Measurements from ENCODE around the gene SSBP2.

DNA sequence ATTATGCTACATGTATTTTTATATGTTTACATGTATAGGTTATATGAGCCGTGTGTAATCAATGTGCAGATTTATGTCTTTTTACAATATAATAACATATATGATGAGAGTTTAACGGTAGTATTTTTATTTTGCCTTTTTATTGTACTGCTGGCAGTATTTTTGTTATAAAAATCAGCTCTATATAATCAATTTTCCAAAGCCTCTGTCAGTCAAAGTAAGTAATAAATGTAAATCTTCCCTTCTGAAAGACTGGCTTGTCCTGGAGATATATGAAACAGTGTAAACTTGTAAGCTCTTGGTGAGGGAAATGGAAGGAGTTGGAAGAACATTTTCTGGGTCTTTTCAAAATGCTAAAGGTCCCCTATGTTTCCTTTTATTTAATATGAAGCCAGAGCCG, 173.8 kb downstream of the SSBP2 start:
- TF ChIP-seq, protein P1, sequence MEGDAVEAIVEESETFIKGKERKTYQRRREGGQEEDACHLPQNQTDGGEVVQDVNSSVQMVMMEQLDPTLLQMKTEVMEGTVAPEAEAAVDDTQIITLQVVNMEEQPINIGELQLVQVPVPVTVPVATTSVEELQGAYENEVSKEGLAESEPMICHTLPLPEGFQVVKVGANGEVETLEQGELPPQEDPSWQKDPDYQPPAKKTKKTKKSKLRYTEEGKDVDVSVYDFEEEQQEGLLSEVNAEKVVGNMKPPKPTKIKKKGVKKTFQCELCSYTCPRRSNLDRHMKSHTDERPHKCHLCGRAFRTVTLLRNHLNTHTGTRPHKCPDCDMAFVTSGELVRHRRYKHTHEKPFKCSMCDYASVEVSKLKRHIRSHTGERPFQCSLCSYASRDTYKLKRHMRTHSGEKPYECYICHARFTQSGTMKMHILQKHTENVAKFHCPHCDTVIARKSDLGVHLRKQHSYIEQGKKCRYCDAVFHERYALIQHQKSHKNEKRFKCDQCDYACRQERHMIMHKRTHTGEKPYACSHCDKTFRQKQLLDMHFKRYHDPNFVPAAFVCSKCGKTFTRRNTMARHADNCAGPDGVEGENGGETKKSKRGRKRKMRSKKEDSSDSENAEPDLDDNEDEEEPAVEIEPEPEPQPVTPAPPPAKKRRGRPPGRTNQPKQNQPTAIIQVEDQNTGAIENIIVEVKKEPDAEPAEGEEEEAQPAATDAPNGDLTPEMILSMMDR (IDR thresholded peaks at IDR 0.05) = no peak
- TF ChIP-seq POLR2A (IDR thresholded peaks at IDR 0.05) = no peak
- no peak for TF ChIP-seq POLR2AphosphoS5 (IDR thresholded peaks at IDR 0.05)

Measured in suprapubic skin (tissue), 4 donors.